ENCODE measurements around the gene FGF5.

Gene FGF5

DNA sequence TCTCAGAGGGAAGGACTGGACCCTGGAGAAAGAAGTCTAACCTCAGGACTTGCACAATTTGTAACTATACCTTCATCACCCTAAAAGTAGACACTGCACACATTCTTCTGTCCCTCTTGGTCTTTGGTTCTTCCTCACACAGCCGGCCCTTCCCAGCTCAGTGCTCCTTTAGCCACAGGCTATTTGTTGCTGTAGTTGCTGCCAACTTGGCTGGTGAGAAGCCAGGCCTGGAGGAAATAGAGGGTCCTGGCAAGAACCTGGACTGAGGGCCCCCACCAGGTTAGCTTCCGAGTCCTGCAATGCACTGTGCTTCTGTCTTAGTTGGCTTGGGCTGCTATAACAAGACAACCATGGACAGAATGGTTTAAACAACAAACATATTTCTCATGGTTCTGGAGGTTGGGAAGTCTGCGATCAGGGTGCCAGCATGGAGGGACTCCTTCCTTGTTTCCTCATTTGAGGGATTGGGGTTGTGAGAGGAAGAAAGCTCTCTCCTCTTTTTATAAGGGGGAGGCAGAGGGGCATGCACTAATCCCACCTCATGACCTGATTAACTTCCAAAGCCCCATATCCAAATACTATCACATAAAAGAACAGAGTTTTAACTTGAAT lies 4.4 kb upstream of the FGF5 start:
- no peak overlapping the region for H3K4me3 ChIP-seq (replicated peaks in 1 of 2; ENCODE audit: low read depth in 2 of 2, low read length in 2 of 2)
- no peak for TF ChIP-seq CTCF (IDR thresholded peaks at IDR 0.05; ENCODE audit: low read depth, low read length)
- DNase-seq (ENCODE audit: low read depth in 2 of 2), result no peak

DNA sequence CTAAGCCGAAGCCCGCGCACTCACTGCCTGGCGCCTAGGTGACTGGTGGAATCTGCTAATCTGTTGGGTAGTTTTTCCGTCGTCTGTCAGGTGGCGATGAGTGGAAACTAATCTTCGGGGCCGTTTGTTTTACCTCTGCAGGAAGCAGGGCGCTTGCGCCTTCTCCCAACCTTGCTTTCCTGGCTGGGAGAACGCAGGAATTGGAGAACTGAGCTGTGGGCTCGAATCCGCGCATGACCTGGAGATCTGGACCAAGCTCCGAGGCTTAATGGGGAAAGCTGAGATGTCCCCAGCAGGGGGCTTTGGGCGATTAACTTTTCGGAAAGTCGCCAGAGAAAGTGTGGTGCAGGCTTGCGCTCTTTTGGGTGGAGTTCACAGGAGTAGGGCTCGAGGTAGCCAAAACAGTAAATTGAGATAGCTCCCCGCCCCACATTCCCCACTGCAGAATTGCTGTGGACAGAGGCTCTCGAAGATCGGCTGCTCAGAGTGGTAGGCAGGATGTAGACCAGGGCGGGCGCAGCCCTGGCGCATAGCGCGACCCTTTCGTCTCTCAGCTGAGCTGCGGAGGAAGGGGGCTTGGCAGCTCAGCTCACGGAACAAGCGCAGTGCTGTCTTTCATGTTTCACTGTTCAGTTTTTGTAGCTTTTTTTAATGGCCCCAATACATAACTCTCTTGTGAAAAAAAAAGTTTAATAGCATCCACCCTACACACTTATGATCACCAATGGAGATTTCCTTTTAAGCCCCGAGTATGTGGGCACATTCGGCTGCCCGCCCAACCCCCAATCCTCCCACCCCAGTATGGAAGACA lies 2.7 kb upstream of the FGF5 start:
- DNase-seq (ENCODE audit: low read depth in 2 of 2), result no peak
- no peak for TF ChIP-seq CTCF (IDR thresholded peaks at IDR 0.05; ENCODE audit: low read depth, low read length)
- H3K4me3 ChIP-seq (replicated peaks in 1 of 2; ENCODE audit: low read depth in 2 of 2, low read length in 2 of 2), result no peak overlapping the region

- TF ChIP-seq CTCF (IDR thresholded peaks at IDR 0.05; ENCODE audit: low read depth, low read length), result no peak
- H3K4me3 ChIP-seq (replicated peaks in 1 of 2; ENCODE audit: low read depth in 2 of 2, low read length in 2 of 2), result no peak overlapping the region
- DNase-seq (ENCODE audit: low read depth in 2 of 2), result no peak
These were observed 2.2 kb upstream of the FGF5 start for GRCh38 chr4:80264352-80264647.

- DNase-seq (ENCODE audit: low read depth in 2 of 2), result no peak
- TF ChIP-seq CTCF (IDR thresholded peaks at IDR 0.05; ENCODE audit: low read depth, low read length), result no peak
- H3K4me3 ChIP-seq (replicated peaks in 1 of 2; ENCODE audit: low read depth in 2 of 2, low read length in 2 of 2), result no peak overlapping the region
These were observed 1.6 kb upstream of the FGF5 start for GRCh38 chr4:80264825-80265224.

GRCh38 chr4:80265571-80266252 lies 752 bp upstream of the FGF5 start:
- DNase-seq (ENCODE audit: low read depth in 2 of 2), result peak; percentile 63 to 91
- peak overlapping the region; percentile 77 to 87 for H3K4me3 ChIP-seq (replicated peaks in 1 of 2; ENCODE audit: low read depth in 2 of 2, low read length in 2 of 2)
- no peak for TF ChIP-seq CTCF (IDR thresholded peaks at IDR 0.05; ENCODE audit: low read depth, low read length)

- DNase-seq (ENCODE audit: low read depth in 2 of 2), result peak; percentile 56 to 63
- H3K4me3 ChIP-seq (replicated peaks in 1 of 2; ENCODE audit: low read depth in 2 of 2, low read length in 2 of 2), result peak overlapping the region; percentile 77 to 87
- TF ChIP-seq CTCF (IDR thresholded peaks at IDR 0.05; ENCODE audit: low read depth, low read length), result peak; percentile 13
These were observed 477 bp downstream of the FGF5 start for GRCh38 chr4:80266902-80267380.
